ENCODE data around the gene CFAP57.

CFAP57 gene

GRCh38 chr1:43227143-43227764 is 55.1 kb downstream of the CFAP57 start:
- Histone ChIP-seq H3K9ac (ENCODE audit: low read length) (no peak overlapping the region), H3K4me1 (ENCODE audit: control insufficient read depth, insufficient read depth, low read length) (peaks cover 16% of the 10 kb centered on the region), H3K27me3 (ENCODE audit: control insufficient read depth, insufficient read depth, low read length) (no peaks in the 10 kb centered on the region), H3K4me3 (ENCODE audit: low read depth, low read length) (no peak overlapping the region), H3K27ac (ENCODE audit: low read depth, low read length) (no peak overlapping the region), H3K9me3 (ENCODE audit: control insufficient read depth, insufficient read depth, low read depth, low read length) (no peaks in the 10 kb centered on the region), H3K36me3 (ENCODE audit: control insufficient read depth, insufficient read depth, low read length) (no peaks in the 10 kb centered on the region)

GRCh38 chr1:43229826-43230780 is 58.0 kb downstream of the CFAP57 start:
- Histone ChIP-seq H3K27me3 (ENCODE audit: control insufficient read depth, insufficient read depth, low read length) (no peaks in the 10 kb centered on the region), H3K9ac (ENCODE audit: low read length) (no peak overlapping the region), H3K27ac (ENCODE audit: low read depth, low read length) (no peak overlapping the region), H3K36me3 (ENCODE audit: control insufficient read depth, insufficient read depth, low read length) (no peaks in the 10 kb centered on the region), H3K4me1 (ENCODE audit: control insufficient read depth, insufficient read depth, low read length) (peaks cover 21% of the 10 kb centered on the region), H3K9me3 (ENCODE audit: control insufficient read depth, insufficient read depth, low read depth, low read length) (no peaks in the 10 kb centered on the region), H3K4me3 (ENCODE audit: low read depth, low read length) (no peak overlapping the region)

- peaks cover 21% of the 10 kb centered on the region for H3K4me1 ChIP-seq (ENCODE audit: control insufficient read depth, insufficient read depth, low read length)
- H3K4me3 ChIP-seq (ENCODE audit: low read depth, low read length), result no peak overlapping the region; the same call in 1 of the 2 replicates
- no peaks in the 10 kb centered on the region for H3K27me3 ChIP-seq (ENCODE audit: control insufficient read depth, insufficient read depth, low read length)
- H3K9ac ChIP-seq (ENCODE audit: low read length), result peak overlapping the region; percentile 33
- no peak overlapping the region for H3K27ac ChIP-seq (ENCODE audit: low read depth, low read length)
- H3K36me3 ChIP-seq (ENCODE audit: control insufficient read depth, insufficient read depth, low read length), result no peaks in the 10 kb centered on the region
- no peaks in the 10 kb centered on the region for H3K9me3 ChIP-seq (ENCODE audit: control insufficient read depth, insufficient read depth, low read depth, low read length)
These were observed 59.9 kb downstream of the CFAP57 start for GRCh38 chr1:43232074-43232473.

GRCh38 chr1:43232482-43232881 is 60.4 kb downstream of the CFAP57 start:
- Histone ChIP-seq H3K4me1 (ENCODE audit: control insufficient read depth, insufficient read depth, low read length) (peaks cover 21% of the 10 kb centered on the region), H3K27ac (ENCODE audit: low read depth, low read length) (no peak overlapping the region), H3K9me3 (ENCODE audit: control insufficient read depth, insufficient read depth, low read depth, low read length) (no peaks in the 10 kb centered on the region), H3K27me3 (ENCODE audit: control insufficient read depth, insufficient read depth, low read length) (no peaks in the 10 kb centered on the region), H3K36me3 (ENCODE audit: control insufficient read depth, insufficient read depth, low read length) (no peaks in the 10 kb centered on the region), H3K9ac (ENCODE audit: low read length) (peak overlapping the region; percentile 33), H3K4me3 (ENCODE audit: low read depth, low read length) (no peak overlapping the region; the same call in 1 of the 2 replicates)

GRCh38 chr1:43233631-43234030 is 61.5 kb downstream of the CFAP57 start:
- Histone ChIP-seq H3K4me1 (ENCODE audit: control insufficient read depth, insufficient read depth, low read length) (peaks cover 21% of the 10 kb centered on the region), H3K9ac (ENCODE audit: low read length) (no peak overlapping the region), H3K9me3 (ENCODE audit: control insufficient read depth, insufficient read depth, low read depth, low read length) (no peaks in the 10 kb centered on the region), H3K27me3 (ENCODE audit: control insufficient read depth, insufficient read depth, low read length) (no peaks in the 10 kb centered on the region), H3K36me3 (ENCODE audit: control insufficient read depth, insufficient read depth, low read length) (no peaks in the 10 kb centered on the region), H3K4me3 (ENCODE audit: low read depth, low read length) (no peak overlapping the region), H3K27ac (ENCODE audit: low read depth, low read length) (no peak overlapping the region)

GRCh38 chr1:43234267-43234666 is 62.1 kb downstream of the CFAP57 start:
- Histone ChIP-seq H3K9me3 (ENCODE audit: control insufficient read depth, insufficient read depth, low read depth, low read length) (no peaks in the 10 kb centered on the region), H3K4me1 (ENCODE audit: control insufficient read depth, insufficient read depth, low read length) (peaks cover 21% of the 10 kb centered on the region), H3K27ac (ENCODE audit: low read depth, low read length) (no peak overlapping the region), H3K27me3 (ENCODE audit: control insufficient read depth, insufficient read depth, low read length) (no peaks in the 10 kb centered on the region), H3K36me3 (ENCODE audit: control insufficient read depth, insufficient read depth, low read length) (no peaks in the 10 kb centered on the region), H3K9ac (ENCODE audit: low read length) (no peak overlapping the region), H3K4me3 (ENCODE audit: low read depth, low read length) (no peak overlapping the region)

- Histone ChIP-seq H3K27me3 (ENCODE audit: control insufficient read depth, insufficient read depth, low read length) (no peaks in the 10 kb centered on the region), H3K36me3 (ENCODE audit: control insufficient read depth, insufficient read depth, low read length) (no peaks in the 10 kb centered on the region), H3K27ac (ENCODE audit: low read depth, low read length) (no peak overlapping the region)
These were observed 62.9 kb downstream of the CFAP57 start for GRCh38 chr1:43235040-43235439.

GRCh38 chr1:43235451-43236121 is 63.5 kb downstream of the CFAP57 start:
- no peaks in the 10 kb centered on the region for H3K9me3 ChIP-seq (ENCODE audit: control insufficient read depth, insufficient read depth, low read depth, low read length)
- no peaks in the 10 kb centered on the region for H3K27me3 ChIP-seq (ENCODE audit: control insufficient read depth, insufficient read depth, low read length)
- no peak overlapping the region for H3K27ac ChIP-seq (ENCODE audit: low read depth, low read length)
- peaks cover 14% of the 10 kb centered on the region for H3K4me1 ChIP-seq (ENCODE audit: control insufficient read depth, insufficient read depth, low read length)
- H3K9ac ChIP-seq (ENCODE audit: low read length), result no peak overlapping the region
- no peaks in the 10 kb centered on the region for H3K36me3 ChIP-seq (ENCODE audit: control insufficient read depth, insufficient read depth, low read length)
- no peak overlapping the region for H3K4me3 ChIP-seq (ENCODE audit: low read depth, low read length)

More at GRCh38 chr1:43235040-43235439, 62.9 kb downstream of the CFAP57 start:
- H3K9ac ChIP-seq (ENCODE audit: low read length), result no peak overlapping the region
- H3K9me3 ChIP-seq (ENCODE audit: control insufficient read depth, insufficient read depth, low read depth, low read length), result no peaks in the 10 kb centered on the region
- no peak overlapping the region for H3K4me3 ChIP-seq (ENCODE audit: low read depth, low read length)
- peaks cover 20% of the 10 kb centered on the region for H3K4me1 ChIP-seq (ENCODE audit: control insufficient read depth, insufficient read depth, low read length)

GRCh38 chr1:43237121-43237520 is 65.0 kb downstream of the CFAP57 start:
- no peaks in the 10 kb centered on the region for H3K36me3 ChIP-seq (ENCODE audit: control insufficient read depth, insufficient read depth, low read length)
- H3K27me3 ChIP-seq (ENCODE audit: control insufficient read depth, insufficient read depth, low read length), result no peaks in the 10 kb centered on the region
- H3K4me1 ChIP-seq (ENCODE audit: control insufficient read depth, insufficient read depth, low read length), result peaks cover 7% of the 10 kb centered on the region
- H3K27ac ChIP-seq (ENCODE audit: low read depth, low read length), result no peak overlapping the region
- no peak overlapping the region for H3K4me3 ChIP-seq (ENCODE audit: low read depth, low read length)
- H3K9me3 ChIP-seq (ENCODE audit: control insufficient read depth, insufficient read depth, low read depth, low read length), result no peaks in the 10 kb centered on the region
- no peak overlapping the region for H3K9ac ChIP-seq (ENCODE audit: low read length)

GRCh38 chr1:43238085-43238484 is 66.0 kb downstream of the CFAP57 start:
- Histone ChIP-seq H3K9ac (ENCODE audit: low read length) (no peak overlapping the region), H3K4me3 (ENCODE audit: low read depth, low read length) (no peak overlapping the region), H3K9me3 (ENCODE audit: control insufficient read depth, insufficient read depth, low read depth, low read length) (no peaks in the 10 kb centered on the region), H3K27me3 (ENCODE audit: control insufficient read depth, insufficient read depth, low read length) (no peaks in the 10 kb centered on the region), H3K4me1 (ENCODE audit: control insufficient read depth, insufficient read depth, low read length) (no peaks in the 10 kb centered on the region; the same call in 1 of the 2 replicates), H3K27ac (ENCODE audit: low read depth, low read length) (no peak overlapping the region), H3K36me3 (ENCODE audit: control insufficient read depth, insufficient read depth, low read length) (no peaks in the 10 kb centered on the region)

All from HUES6 (cell line).